ENCODE data around the gene NIN. TPM values are rescaled to one million over a fixed set of nuclear protein-coding genes. Genes with fewer than 3 reads are reported as not detected.

NIN gene
- total RNA-seq, 3 donors from 2014 or later (not counting 1 experiment from before 2014, with no cell fraction given) = 90.8 to 127 (median 118) TPM

DNA sequence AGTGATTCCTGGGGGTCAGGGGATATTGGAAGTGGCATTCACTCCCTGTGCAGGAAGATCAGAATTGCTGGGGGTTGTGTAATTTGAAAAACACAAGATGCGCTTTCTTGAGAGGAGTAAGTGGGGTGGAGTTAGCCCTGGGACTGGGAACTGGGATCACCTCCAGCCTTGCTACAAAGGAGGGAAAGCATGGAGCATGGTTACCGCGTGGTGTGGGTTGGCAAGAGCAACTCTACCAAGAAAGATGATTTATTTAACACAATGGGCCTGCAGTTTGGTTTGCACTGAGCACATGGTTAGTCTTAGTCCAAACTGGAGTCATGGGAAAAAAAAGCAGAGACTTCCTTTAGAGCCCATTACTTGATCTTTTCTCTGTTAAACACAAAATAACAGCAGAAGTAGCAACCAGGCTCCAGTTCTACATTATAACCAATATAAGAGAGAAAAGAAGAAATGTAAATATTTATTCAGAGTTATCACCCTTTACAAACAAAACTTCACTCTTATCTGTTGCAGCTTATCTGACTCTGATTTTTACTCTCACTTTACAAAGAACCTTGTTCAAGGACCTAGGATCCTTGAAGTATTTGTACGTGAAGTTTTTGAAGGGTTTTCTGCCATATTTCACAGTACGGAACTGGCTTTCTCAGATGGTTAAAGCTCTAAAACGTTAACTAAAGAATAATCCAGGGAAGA is 2.1 kb upstream of the NIN start:
- Mint-ChIP-seq H3K27me3 (ENCODE audit: low read depth in 2 of 2) (peaks cover 0 to 4% of the 10 kb centered on the region in 2 donors), H3K27ac (peak overlapping the region; percentile 2 to 97), H3K9me3 (no peaks in the 10 kb centered on the region), H3K4me3 (peak overlapping the region; percentile 98), H3K4me1 (peaks cover 37 to 38% of the 10 kb centered on the region in 2 donors), H3K36me3 (no peaks in the 10 kb centered on the region)
- Histone ChIP-seq H3K36me3 (ENCODE audit: control insufficient read depth, insufficient read depth, low read length) (no peaks in the 10 kb centered on the region), H3K27me3 (ENCODE audit: control insufficient read depth, insufficient read depth, low read length) (no peaks in the 10 kb centered on the region), H3K4me3 (ENCODE audit: low read length) (no peak overlapping the region), H3K4me1 (ENCODE audit: control insufficient read depth, insufficient read depth, low read length) (peaks cover 22% of the 10 kb centered on the region), H3K9me3 (ENCODE audit: control insufficient read depth, insufficient read depth, low read length) (no peaks in the 10 kb centered on the region), H3K27ac (ENCODE audit: low read length) (no peak overlapping the region)
- DNase-seq (no peak), ATAC-seq (no peak)
- TF ChIP-seq, protein P1, sequence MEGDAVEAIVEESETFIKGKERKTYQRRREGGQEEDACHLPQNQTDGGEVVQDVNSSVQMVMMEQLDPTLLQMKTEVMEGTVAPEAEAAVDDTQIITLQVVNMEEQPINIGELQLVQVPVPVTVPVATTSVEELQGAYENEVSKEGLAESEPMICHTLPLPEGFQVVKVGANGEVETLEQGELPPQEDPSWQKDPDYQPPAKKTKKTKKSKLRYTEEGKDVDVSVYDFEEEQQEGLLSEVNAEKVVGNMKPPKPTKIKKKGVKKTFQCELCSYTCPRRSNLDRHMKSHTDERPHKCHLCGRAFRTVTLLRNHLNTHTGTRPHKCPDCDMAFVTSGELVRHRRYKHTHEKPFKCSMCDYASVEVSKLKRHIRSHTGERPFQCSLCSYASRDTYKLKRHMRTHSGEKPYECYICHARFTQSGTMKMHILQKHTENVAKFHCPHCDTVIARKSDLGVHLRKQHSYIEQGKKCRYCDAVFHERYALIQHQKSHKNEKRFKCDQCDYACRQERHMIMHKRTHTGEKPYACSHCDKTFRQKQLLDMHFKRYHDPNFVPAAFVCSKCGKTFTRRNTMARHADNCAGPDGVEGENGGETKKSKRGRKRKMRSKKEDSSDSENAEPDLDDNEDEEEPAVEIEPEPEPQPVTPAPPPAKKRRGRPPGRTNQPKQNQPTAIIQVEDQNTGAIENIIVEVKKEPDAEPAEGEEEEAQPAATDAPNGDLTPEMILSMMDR (IDR thresholded peaks at IDR 0.05) = no peak
- intact Hi-C loops (cut with micrococcal nuclease) = no loop called here
- WGBS (ENCODE audit: insufficient coverage) = 98% methylated on average over 5 of the region's 6 CpGs

- Mint-ChIP-seq H3K36me3 (no peaks in the 10 kb centered on the region), H3K27me3 (ENCODE audit: low read depth in 2 of 2) (peaks cover 0 to 4% of the 10 kb centered on the region in 2 donors), H3K9me3 (no peaks in the 10 kb centered on the region), H3K4me1 (peaks cover 42 to 47% of the 10 kb centered on the region in 2 donors), H3K27ac (peak overlapping the region; percentile 91 to 97), H3K4me3 (peak overlapping the region; percentile 98)
- Histone ChIP-seq H3K36me3 (ENCODE audit: control insufficient read depth, insufficient read depth, low read length) (no peaks in the 10 kb centered on the region), H3K9me3 (ENCODE audit: control insufficient read depth, insufficient read depth, low read length) (no peaks in the 10 kb centered on the region), H3K4me3 (ENCODE audit: low read length) (peak overlapping the region; percentile 84), H3K27ac (ENCODE audit: low read length) (peak overlapping the region; percentile 87), H3K27me3 (ENCODE audit: control insufficient read depth, insufficient read depth, low read length) (no peaks in the 10 kb centered on the region), H3K4me1 (ENCODE audit: control insufficient read depth, insufficient read depth, low read length) (peaks cover 22% of the 10 kb centered on the region)
- TF ChIP-seq, protein P1 (IDR thresholded peaks at IDR 0.05) = no peak
- intact Hi-C loops (cut with micrococcal nuclease) = no loop called here
- WGBS (ENCODE audit: insufficient coverage) = 14% methylated on average over 10 of the region's 10 CpGs
- DNase-seq = no peak
- no peak for ATAC-seq
These were observed 785 bp upstream of the NIN start for GRCh38 chr14:50831726-50832168.

GRCh38 chr14:50830044-50830931 is 674 bp downstream of the NIN start:
- ATAC-seq (peak; percentile 59 to 81 (median 69)), DNase-seq (peak; percentile 59 to 87)
- H3K27me3 ChIP-seq (ENCODE audit: control insufficient read depth, insufficient read depth, low read length) = no peaks in the 10 kb centered on the region
- Mint-ChIP-seq H3K9me3 (no peaks in the 10 kb centered on the region), H3K27me3 (ENCODE audit: low read depth in 2 of 2) (peaks cover 0 to 4% of the 10 kb centered on the region in 2 donors), H3K4me3 (peak overlapping the region; percentile 94), H3K4me1 (peaks cover 44 to 51% of the 10 kb centered on the region in 2 donors), H3K36me3 (no peaks in the 10 kb centered on the region), H3K27ac (peak overlapping the region; percentile 89 to 92)
- H3K4me3 ChIP-seq (ENCODE audit: low read length) = peak overlapping the region; percentile 79
- intact Hi-C loops (cut with micrococcal nuclease) = no loop called here
- H3K27ac ChIP-seq (ENCODE audit: low read length) = peak overlapping the region; percentile 83
- H3K4me1 ChIP-seq (ENCODE audit: control insufficient read depth, insufficient read depth, low read length) = peaks cover 18% of the 10 kb centered on the region
- no peaks in the 10 kb centered on the region for H3K9me3 ChIP-seq (ENCODE audit: control insufficient read depth, insufficient read depth, low read length)
- WGBS (ENCODE audit: insufficient coverage) = under 1% methylated on average over 93 of the region's 93 CpGs
- TF ChIP-seq, protein P1 (IDR thresholded peaks at IDR 0.05) = no peak
- no peaks in the 10 kb centered on the region for H3K36me3 ChIP-seq (ENCODE audit: control insufficient read depth, insufficient read depth, low read length)
